ENCODE results near the gene FOXJ3.
A peak's percentile ranks its signal among the peaks of the same experiment; 100 is the strongest.

Gene FOXJ3

DNA sequence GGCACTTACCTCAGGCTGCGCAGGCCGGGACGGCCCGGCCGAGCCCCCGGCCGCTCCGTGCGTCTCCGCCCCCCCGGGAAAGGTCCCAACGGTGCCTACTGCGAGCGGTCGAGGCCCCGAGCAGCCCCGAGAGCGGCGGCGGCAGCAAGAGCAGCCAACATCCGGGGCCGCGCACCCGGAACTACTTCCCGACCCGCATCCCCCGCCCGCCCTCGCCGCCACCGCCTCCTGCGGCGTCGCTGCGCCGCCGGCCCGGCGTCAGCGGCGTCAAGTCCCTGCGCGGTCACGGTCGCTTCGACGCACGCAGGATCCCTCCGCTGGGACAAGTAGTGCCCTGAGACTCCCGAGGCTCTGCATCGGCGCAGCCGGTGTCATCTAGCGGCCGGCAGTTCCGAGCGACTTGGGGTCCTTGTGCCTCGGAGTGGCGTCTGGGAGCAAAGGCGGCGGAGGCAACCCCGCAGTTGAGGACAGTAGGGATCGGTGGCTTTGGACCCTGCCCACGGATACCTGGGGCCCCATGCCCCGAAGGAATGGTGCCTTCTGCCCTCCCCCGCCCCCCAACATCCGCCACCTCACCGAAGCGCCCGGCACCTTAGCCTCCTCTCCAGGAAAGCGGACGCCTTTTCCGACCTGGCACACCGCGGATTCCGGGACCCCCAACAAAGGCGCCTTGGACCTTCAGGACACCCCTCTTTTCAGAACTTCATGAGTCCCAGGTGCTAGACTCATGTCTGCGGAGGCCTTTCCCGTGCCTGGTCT is at the start of gene FOXJ3:
FOXJ3 (minus strand) TSS at position 186 of the 759 bp plus-strand sequence. CDS start 24,142 bp downstream, outside the sequence.
- Histone ChIP-seq H3K9me2 (replicated peaks; ENCODE audit: insufficient read depth, low read length) (no peaks in the 10 kb centered on the region), H3K4me2 (ENCODE audit: low read depth, low read length, poor library complexity, severe bottlenecking) (peak within 1 kb of the TSS; percentile 97), H3K27ac (ENCODE audit: low read depth, low read length) (peak within 1 kb of the TSS; percentile 56), H3K79me2 (ENCODE audit: insufficient read depth, low read length) (peaks cover 47% of the 10 kb centered on the region), H3F3A (ENCODE audit: insufficient read depth) (no peaks in the 10 kb centered on the region; the same call in none of the 2 replicates), H3K27me3 (ENCODE audit: low read length) (no peaks in the 10 kb centered on the region), H2AFZ (ENCODE audit: low read depth, low read length, severe bottlenecking) (peak within 1 kb of the TSS; percentile 83), H3K36me3 (ENCODE audit: low read length) (no peaks in the 10 kb centered on the region), H3K4me3 (ENCODE audit: insufficient read depth, low read length, poor library complexity, severe bottlenecking) (peak within 1 kb of the TSS; percentile 71), H3K9ac (ENCODE audit: low read length) (peak within 1 kb of the TSS; percentile 92), H4K20me1 (ENCODE audit: low read depth, low read length) (peaks cover 23% of the 10 kb centered on the region; the same call in 1 of the 2 replicates), H3K9me3 (ENCODE audit: insufficient read depth, low read length) (no peaks in the 10 kb centered on the region)
- no peak for TF ChIP-seq EZH2phosphoT487 (conservative IDR thresholded peaks at IDR 0.05; ENCODE audit: low read length)
- TF ChIP-seq, protein P1, sequence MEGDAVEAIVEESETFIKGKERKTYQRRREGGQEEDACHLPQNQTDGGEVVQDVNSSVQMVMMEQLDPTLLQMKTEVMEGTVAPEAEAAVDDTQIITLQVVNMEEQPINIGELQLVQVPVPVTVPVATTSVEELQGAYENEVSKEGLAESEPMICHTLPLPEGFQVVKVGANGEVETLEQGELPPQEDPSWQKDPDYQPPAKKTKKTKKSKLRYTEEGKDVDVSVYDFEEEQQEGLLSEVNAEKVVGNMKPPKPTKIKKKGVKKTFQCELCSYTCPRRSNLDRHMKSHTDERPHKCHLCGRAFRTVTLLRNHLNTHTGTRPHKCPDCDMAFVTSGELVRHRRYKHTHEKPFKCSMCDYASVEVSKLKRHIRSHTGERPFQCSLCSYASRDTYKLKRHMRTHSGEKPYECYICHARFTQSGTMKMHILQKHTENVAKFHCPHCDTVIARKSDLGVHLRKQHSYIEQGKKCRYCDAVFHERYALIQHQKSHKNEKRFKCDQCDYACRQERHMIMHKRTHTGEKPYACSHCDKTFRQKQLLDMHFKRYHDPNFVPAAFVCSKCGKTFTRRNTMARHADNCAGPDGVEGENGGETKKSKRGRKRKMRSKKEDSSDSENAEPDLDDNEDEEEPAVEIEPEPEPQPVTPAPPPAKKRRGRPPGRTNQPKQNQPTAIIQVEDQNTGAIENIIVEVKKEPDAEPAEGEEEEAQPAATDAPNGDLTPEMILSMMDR (IDR thresholded peaks at IDR 0.05; ENCODE audit: insufficient read depth, low read length, poor library complexity, severe bottlenecking): no peak

DNA sequence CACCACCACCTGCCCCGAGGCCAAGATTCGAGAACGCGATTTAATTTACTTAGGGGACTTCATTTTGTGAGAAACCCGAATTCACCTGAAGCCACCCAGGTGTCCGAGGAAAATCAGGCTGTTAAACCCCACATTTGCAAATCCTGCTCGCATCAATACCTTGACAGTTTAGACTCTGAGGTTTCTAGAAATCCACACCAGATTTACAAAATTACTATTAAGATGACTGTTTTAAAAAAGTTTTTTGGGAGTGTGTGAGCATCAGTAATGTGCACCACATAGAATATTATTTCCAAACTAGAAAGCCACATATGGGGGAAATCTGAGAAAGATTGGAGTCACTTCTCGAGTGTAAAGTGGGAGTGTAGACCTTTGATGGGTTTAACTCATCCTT is 46.2 kb upstream of the FOXJ3 start:
- Histone ChIP-seq H2AFZ (ENCODE audit: low read depth, low read length, severe bottlenecking) (peak overlapping the region; percentile 61), H3K9ac (ENCODE audit: low read length) (peak overlapping the region; percentile 51), H3K36me3 (ENCODE audit: low read length) (no peaks in the 10 kb centered on the region), H3K4me2 (ENCODE audit: low read depth, low read length, poor library complexity, severe bottlenecking) (peak overlapping the region; percentile 53), H4K20me1 (ENCODE audit: low read depth, low read length) (no peaks in the 10 kb centered on the region), H3F3A (ENCODE audit: insufficient read depth) (0 out of 2 replicates have a peak, but pooled peaks cover 6% of the 10 kb centered on the region), H3K4me3 (ENCODE audit: insufficient read depth, low read length, poor library complexity, severe bottlenecking) (peak overlapping the region; percentile 55), H3K27me3 (ENCODE audit: low read length) (no peaks in the 10 kb centered on the region), H3K79me2 (ENCODE audit: insufficient read depth, low read length) (no peaks in the 10 kb centered on the region), H3K9me3 (ENCODE audit: insufficient read depth, low read length) (no peaks in the 10 kb centered on the region), H3K9me2 (replicated peaks; ENCODE audit: insufficient read depth, low read length) (no peaks in the 10 kb centered on the region), H3K27ac (ENCODE audit: low read depth, low read length) (no peak overlapping the region)
- TF ChIP-seq EZH2phosphoT487 (conservative IDR thresholded peaks at IDR 0.05; ENCODE audit: low read length): no peak
- TF ChIP-seq, protein P1 (IDR thresholded peaks at IDR 0.05; ENCODE audit: insufficient read depth, low read length, poor library complexity, severe bottlenecking): no peak

DNA sequence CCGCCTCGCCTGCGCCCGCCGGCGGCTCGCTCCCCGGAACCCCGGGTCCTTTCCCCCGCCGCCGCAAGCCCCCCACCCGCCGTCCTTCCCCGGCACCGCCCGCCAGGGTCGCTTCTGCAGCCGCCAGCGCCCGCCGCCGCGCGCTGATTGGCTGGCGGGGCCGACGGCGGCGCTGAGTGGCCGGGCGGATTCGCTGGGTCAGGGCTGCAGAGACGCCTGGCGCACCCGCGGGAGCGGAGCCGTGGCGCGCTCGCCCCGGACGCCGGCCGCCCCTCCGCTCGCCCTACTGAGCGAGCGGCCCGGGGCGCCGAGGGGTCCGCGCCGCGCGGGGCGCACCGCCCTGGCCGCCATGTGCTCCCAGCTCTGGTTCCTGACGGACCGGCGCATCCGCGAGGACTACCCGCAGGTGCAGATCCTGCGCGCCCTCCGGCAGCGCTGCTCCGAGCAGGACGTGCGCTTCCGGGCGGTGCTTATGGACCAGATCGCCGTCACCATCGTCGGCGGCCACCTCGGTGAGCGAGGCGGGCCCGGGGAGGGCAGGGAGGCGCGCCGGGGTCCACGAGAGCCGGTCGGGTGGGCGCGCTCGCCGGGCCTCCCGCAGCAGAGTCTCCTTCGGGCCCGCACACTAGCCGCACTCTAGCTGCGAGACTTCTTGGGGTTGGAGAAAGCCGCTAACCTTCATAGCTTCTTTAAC is 45.7 kb upstream of the FOXJ3 start, which contains the start of gene RIMKLA:
RIMKLA (plus strand) TSS at position 207 of the 694 bp plus-strand sequence; CDS start at position 350, 143 bp downstream.
- peak within 1 kb of the TSS; percentile 51 for H3K9ac ChIP-seq (ENCODE audit: low read length)
- TF ChIP-seq, protein P1 (IDR thresholded peaks at IDR 0.05; ENCODE audit: insufficient read depth, low read length, poor library complexity, severe bottlenecking): no peak
- TF ChIP-seq EZH2phosphoT487 (conservative IDR thresholded peaks at IDR 0.05; ENCODE audit: low read length): no peak
- H3F3A ChIP-seq (ENCODE audit: insufficient read depth): 0 out of 2 replicates have a peak, but pooled peaks cover 6% of the 10 kb centered on the region
- H3K79me2 ChIP-seq (ENCODE audit: insufficient read depth, low read length): no peaks in the 10 kb centered on the region
- H3K4me3 ChIP-seq (ENCODE audit: insufficient read depth, low read length, poor library complexity, severe bottlenecking): peak within 1 kb of the TSS; percentile 55
- H3K27ac ChIP-seq (ENCODE audit: low read depth, low read length): no peak within 1 kb of the TSS
- H4K20me1 ChIP-seq (ENCODE audit: low read depth, low read length): no peaks in the 10 kb centered on the region
- no peaks in the 10 kb centered on the region for H3K9me3 ChIP-seq (ENCODE audit: insufficient read depth, low read length)
- H2AFZ ChIP-seq (ENCODE audit: low read depth, low read length, severe bottlenecking): peak within 1 kb of the TSS; percentile 95
- H3K27me3 ChIP-seq (ENCODE audit: low read length): no peaks in the 10 kb centered on the region
- peak within 1 kb of the TSS; percentile 53 for H3K4me2 ChIP-seq (ENCODE audit: low read depth, low read length, poor library complexity, severe bottlenecking)
- H3K36me3 ChIP-seq (ENCODE audit: low read length): no peaks in the 10 kb centered on the region
- H3K9me2 ChIP-seq (replicated peaks; ENCODE audit: insufficient read depth, low read length): no peaks in the 10 kb centered on the region

Measured in SU-DHL-6 (cell line).